HS-27A (cell line): ENCODE data around the gene WNK2.
"Not testable (repeated sequence)": the region's sequence is repeated elsewhere in the genome, so short reads cannot be mapped to it uniquely, and the experiment has no call there.

Source experiments
- DNase-seq: peaks from one replicate; pipeline ENCODE4 v3.0.0-alpha.2; 2012; ENCODE audit warnings: low read depth, missing footprints

Gene WNK2

DNA sequence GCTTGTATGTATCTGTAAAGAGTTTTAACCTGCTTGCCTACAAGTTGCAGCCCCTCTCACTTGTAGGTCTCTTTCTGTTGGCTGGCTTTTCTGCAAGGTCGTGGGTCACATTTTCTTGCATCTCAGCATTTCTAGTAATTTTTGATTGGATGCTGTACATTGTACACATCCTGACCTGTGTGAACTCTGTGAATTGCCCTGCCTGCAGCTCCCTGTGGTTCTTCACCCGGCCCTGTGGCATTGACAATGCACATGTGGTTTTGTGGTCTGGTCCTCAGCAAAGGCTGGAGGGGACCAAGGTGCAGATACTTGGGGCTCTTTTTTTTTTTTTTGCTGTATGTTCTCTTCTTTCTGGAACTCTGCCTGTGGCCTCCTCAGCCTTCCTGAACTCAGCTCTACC is 53.6 kb downstream of the WNK2 start:
- DNase-seq: no peak

- no peak for DNase-seq
Measured at GRCh38 chr9:93238953-93239925, 55.3 kb downstream of the WNK2 start.

DNA sequence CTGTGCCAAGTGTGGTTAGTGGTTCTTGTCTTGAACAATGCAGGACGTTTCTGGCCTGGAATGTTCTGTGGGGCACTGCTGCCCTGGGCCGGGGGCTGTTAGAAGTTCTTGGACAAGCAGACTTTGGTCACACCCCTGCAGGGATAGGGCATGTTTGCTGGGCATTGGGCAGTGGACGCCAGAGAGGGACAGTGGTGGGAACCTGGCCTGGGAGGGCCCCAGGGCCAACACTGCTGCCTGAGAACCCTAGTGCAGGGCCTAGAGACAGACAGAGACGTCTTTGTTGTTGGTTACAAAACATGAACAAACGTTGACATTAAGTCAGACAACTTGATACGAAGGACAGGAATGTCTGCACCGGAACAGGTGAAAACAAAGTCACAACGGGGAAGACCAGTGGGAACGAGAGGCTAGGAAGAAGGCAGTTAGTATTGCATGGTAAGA is 57.0 kb downstream of the WNK2 start:
- no peak for DNase-seq

- DNase-seq: no peak
Measured at GRCh38 chr9:93243112-93243511, 59.2 kb downstream of the WNK2 start.

- no peak for DNase-seq
Measured at GRCh38 chr9:93244101-93244500, 60.2 kb downstream of the WNK2 start.

DNA sequence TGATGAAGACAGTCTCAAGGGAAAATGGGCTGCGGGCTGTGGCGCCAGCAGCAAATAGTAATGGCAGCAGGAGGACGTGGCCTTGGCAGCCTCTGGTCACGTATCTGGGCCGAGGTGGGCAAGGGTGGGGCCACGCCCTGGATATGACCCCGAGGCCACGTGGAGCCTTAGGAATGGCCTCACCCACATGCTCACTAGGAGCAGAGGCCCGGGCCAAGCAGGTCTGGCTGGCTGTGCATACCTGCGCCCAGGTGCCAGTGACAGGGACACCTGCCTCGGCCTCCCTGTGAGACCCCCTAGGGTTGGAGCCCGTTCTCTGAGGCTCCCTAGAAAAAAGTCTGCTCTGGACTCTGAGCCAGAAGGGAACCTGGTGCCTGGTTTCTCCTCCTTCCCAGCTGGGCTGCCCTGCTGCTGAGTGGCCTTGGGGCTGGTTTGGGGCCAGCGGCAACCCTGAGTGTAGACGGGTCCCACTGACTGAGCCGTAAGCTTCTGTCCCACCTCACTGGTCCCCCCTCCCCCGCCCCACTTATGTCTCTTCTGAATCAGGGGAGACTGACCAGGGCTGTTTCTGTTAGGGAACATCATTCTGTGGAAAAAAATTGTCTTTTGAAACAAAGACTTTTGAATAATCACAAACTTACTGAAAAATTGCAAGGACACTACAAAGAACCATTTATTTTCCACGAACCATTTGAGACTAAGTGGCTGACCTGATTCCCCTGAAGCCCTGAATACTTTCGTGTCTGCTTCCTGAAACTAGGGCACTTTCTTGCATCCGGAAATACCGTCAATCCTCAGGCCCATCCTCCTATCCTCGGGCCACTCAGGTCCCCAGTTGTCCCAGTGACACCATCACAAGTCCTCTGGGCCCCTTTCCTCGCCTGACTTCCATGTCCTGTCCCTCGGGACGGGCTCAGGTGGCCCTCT is 60.8 kb downstream of the WNK2 start:
- DNase-seq: no peak

GRCh38 chr9:93245437-93245970 is 61.6 kb downstream of the WNK2 start:
- DNase-seq: no peak

- no peak for DNase-seq
Measured at GRCh38 chr9:93246111-93246510, 62.2 kb downstream of the WNK2 start.

GRCh38 chr9:93246526-93246925 is 62.6 kb downstream of the WNK2 start:
- no peak for DNase-seq

DNA sequence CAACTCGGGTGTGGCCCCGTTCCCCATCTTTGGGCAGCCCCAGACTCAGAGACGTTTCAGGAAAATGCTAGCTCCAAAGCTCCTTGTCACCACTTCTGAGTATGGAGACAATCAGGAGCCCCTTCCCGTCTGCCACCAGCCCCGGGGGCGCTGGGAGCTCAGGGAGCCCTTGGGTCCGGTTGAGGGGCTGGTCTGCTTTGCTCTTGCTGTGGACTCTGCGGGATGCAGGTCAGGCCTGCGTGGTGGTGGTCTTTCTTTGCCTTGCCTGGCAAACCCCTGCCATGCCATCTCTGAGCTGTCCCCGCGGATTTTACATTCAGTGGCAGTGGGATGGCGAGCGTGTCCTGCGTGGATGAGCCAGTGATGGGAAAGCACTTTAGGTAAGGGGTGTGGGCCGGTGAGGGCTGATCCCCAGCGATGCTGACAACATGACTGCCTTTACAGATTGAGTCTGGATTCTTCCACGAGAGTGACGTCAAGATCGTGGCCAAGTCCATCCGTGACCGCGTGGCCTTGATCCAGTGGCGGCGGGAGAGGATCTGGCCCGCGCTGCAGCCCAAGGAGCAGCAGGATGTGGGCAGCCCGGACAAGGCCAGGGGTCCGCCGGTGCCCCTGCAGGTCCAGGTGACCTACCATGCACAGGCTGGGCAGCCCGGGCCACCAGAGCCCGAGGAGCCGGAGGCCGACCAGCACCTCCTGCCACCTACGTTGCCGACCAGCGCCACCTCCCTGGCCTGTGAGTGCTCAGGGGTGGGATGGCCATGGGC is 63.3 kb downstream of the WNK2 start:
- no peak for DNase-seq

GRCh38 chr9:93247892-93248291 is 64.0 kb downstream of the WNK2 start:
- no peak for DNase-seq

GRCh38 chr9:93248386-93249040 is 64.6 kb downstream of the WNK2 start:
- no peak for DNase-seq

DNA sequence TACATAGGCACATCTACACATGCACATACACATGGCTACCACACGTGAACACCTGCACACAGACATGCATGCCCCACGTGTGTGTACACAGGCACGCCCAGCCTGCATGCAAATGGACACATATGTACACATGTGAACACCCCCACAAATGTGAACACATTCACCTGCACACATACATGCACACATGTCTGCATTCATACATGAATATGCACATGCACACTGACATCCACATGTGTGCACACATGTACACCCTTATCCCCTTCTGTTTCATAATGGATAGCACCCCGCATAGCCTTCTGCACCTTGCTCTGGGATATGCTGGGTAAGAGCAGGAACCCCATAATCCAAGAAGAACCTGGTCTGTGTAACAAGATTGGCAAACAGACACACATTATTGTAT is 66.2 kb downstream of the WNK2 start:
- DNase-seq: no peak

GRCh38 chr9:93251309-93251708 is 67.4 kb downstream of the WNK2 start:
- DNase-seq: not testable (repeated sequence)

- no peak for DNase-seq
Measured at GRCh38 chr9:93252116-93252780, 68.3 kb downstream of the WNK2 start.

GRCh38 chr9:93252781-93253530 is 69.0 kb downstream of the WNK2 start:
- no peak for DNase-seq

DNA sequence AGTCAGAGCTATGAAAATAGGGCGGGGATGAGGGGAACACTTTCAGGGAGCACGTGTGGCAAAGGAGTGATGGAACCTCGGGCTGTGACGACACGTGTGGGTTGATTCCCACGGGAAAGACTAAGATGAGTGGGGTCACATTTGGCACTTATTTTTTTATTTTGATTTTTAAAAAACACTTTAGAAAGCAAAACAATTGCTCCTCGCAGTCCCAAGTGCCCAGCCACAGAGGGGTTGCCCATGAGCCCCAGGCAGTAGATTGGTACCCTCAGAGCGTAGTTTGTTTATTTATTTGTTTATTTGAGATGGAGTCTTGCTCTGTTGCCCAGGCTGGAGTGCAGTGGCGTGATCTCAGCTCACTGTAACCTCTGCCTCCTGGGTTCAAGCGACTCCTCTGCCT is 69.7 kb downstream of the WNK2 start:
- DNase-seq: no peak

- no peak for DNase-seq
Measured at GRCh38 chr9:93254061-93254481, 70.1 kb downstream of the WNK2 start.

GRCh38 chr9:93254806-93255493 is 71.0 kb downstream of the WNK2 start:
- DNase-seq: no peak
